HCT116 (cell line): ENCODE data around the gene SUSD3. TPM values are rescaled to one million over a fixed set of nuclear protein-coding genes. Genes with fewer than 3 reads are reported as not detected.

Source experiments
- ATAC-seq: fragments of 200-7000 bp; cut with Tn5 transposase; 2 replicates; pipeline ENCODE4 v1.9.1; 2020; ENCODE audit warnings: mild to moderate bottlenecking, moderate library complexity
- BruUV-seq: library from RNA; stranded (reverse); fragments of 400-500 nt; replicated peaks from 2 replicates; lab custom pipeline; 2021; lab: Mats Ljungman, UMichigan
- CTCF ChIA-PET: fragments of 300-600 bp; sonication (Branson Sonifier 250); formaldehyde crosslinking; loops from one replicate; lab custom pipeline; 2021; ENCODE audit warnings: antibody characterized with exemption; lab: Charles Lee
- POLR2A ChIA-PET: fragments of 300-600, 350-600 bp; sonication (Branson Sonifier 250); formaldehyde crosslinking; loops from one replicate; lab custom pipeline; 2021; ENCODE audit warnings: antibody characterized with exemption; lab: Charles Lee
- RAD21 ChIA-PET, 2 experiments: fragments of 300-600 bp; sonication (Branson Sonifier 250); formaldehyde crosslinking; loops; one replicate each; lab custom pipeline; 2023; ENCODE audit warnings: low total read pairs in 2 of 2; ENCODE audit not compliant: uncharacterized antibody in 2 of 2, unreplicated experiment in 2 of 2, low non-redundant PET in 1 of 2; lab: Charles Lee
- DNase-seq: peaks from one replicate; pipeline ENCODE4 v3.0.0-alpha.2; 2010; ENCODE audit warnings: low read depth, low spot score
- H2AFZ ChIP-seq: fragments of 200-600 bp; shearing (Covaris generic), sonication (generic); 2 replicates; pipeline ENCODE4 v1.6.1; 2017; ENCODE audit warnings: low read depth, mixed run types, mixed read lengths, antibody characterized with exemption, low read length; ENCODE audit not compliant: poor library complexity, severe bottlenecking
- H3K27ac ChIP-seq: 2 replicates; pipeline ENCODE4 v1.5.1; 2012; ENCODE audit warnings: low read depth, low read length
- H3K27me3 ChIP-seq: fragments of 200-600 bp; sonication (generic); 2 replicates; pipeline ENCODE4 v1.6.1; 2016; ENCODE audit warnings: mixed run types, low read length, mixed read lengths; ENCODE audit not compliant: insufficient read depth
- H3K36me3 ChIP-seq, 2 experiments: fragments of 200-500 bp in 1 of 2; fragments of 200-600 bp in 1 of 2; sonication (Bioruptor generic) in 1 of 2; sonication (generic) in 1 of 2; 2 replicates each; pipeline versions ENCODE4 v1.5.1 to v1.6.1; 2014 to 2016; ENCODE audit warnings: low read length in 2 of 2, inconsistent platforms in 1 of 2, mixed read lengths in 1 of 2, mixed run types in 1 of 2; ENCODE audit not compliant: insufficient read depth in 2 of 2, control insufficient read depth in 1 of 2
- H3K4me1 ChIP-seq, 2 experiments: fragments of 200-600 bp in 1 of 2; sonication (generic) in 1 of 2; 2 replicates each; pipeline versions ENCODE4 v1.5.1 to v1.6.1; 2012 to 2017; ENCODE audit warnings: low read length in 2 of 2, inconsistent platforms in 1 of 2, mild to moderate bottlenecking in 1 of 2, mixed read lengths in 1 of 2, mixed run types in 1 of 2, moderate library complexity in 1 of 2; ENCODE audit not compliant: insufficient read depth in 2 of 2, control insufficient read depth in 1 of 2
- H3K4me2 ChIP-seq: fragments of 200-600 bp; sonication (generic); 2 replicates; pipeline ENCODE4 v1.6.1; 2017; ENCODE audit warnings: mixed run types, low read length, mixed read lengths
- H3K4me3 ChIP-seq, 2 experiments: fragments of 200-600 bp in 1 of 2; sonication (generic) in 1 of 2; replicated peaks in 1 of 2; 2 replicates each; pipeline ENCODE4 v1.5.1; 2011 to 2016; ENCODE audit warnings: low read length in 2 of 2, control low read depth in 1 of 2, low read depth in 1 of 2, mild to moderate bottlenecking in 1 of 2, mixed read lengths in 1 of 2, mixed run types in 1 of 2
- H3K79me2 ChIP-seq: fragments of 200-600 bp; sonication (generic); 2 replicates; pipeline ENCODE4 v1.6.1; 2017; ENCODE audit warnings: mild to moderate bottlenecking, mixed run types, low read length, moderate library complexity, mixed read lengths; ENCODE audit not compliant: insufficient read depth
- H3K9ac ChIP-seq: fragments of 200-600 bp; sonication (generic); 2 replicates; pipeline ENCODE4 v1.6.1; 2016; ENCODE audit warnings: low read length, mixed read lengths
- H3K9me2 ChIP-seq: fragments of 200-600 bp; sonication (generic), shearing (Covaris generic); 2 replicates; pipeline ENCODE4 v1.6.1; 2017; ENCODE audit warnings: mixed run types, mild to moderate bottlenecking, moderate library complexity; ENCODE audit not compliant: insufficient read depth
- H3K9me3 ChIP-seq, 2 experiments: fragments of 200-500 bp in 1 of 2; fragments of 200-600 bp in 1 of 2; sonication (Bioruptor generic) in 1 of 2; sonication (generic) in 1 of 2; 2 replicates each; pipeline ENCODE4 v1.6.1; 2014 to 2017; ENCODE audit warnings: low read length in 2 of 2, mixed read lengths in 2 of 2, inconsistent platforms in 1 of 2, low read depth in 1 of 2, mild to moderate bottlenecking in 1 of 2, mixed run types in 1 of 2, moderate library complexity in 1 of 2; ENCODE audit not compliant: control insufficient read depth in 1 of 2, insufficient read depth in 1 of 2
- H4K20me1 ChIP-seq: fragments of 200-600 bp; sonication (generic), shearing (Covaris generic); 2 replicates; pipeline ENCODE4 v1.6.1; 2017; ENCODE audit warnings: mixed run types, mild to moderate bottlenecking, moderate library complexity; ENCODE audit not compliant: insufficient read depth
- CBX3 ChIP-seq: IDR thresholded peaks from 2 replicates; pipeline ENCODE4 v1.6.1; 2012; ENCODE audit warnings: low read depth
- CEBPB ChIP-seq: IDR thresholded peaks from 2 replicates; pipeline ENCODE4 v1.6.1; 2012; ENCODE audit warnings: low read depth
- EGR1 ChIP-seq: IDR thresholded peaks from 2 replicates; pipeline ENCODE4 v1.6.1; 2012; ENCODE audit warnings: low read depth
- ELF1 ChIP-seq: IDR thresholded peaks from 2 replicates; pipeline ENCODE4 v1.6.1; 2012; ENCODE audit warnings: low read depth, borderline replicate concordance
- EZH2 ChIP-seq: fragments of 200-600 bp; sonication (generic); IDR thresholded peaks from 2 replicates; pipeline ENCODE4 v1.6.1; 2017; ENCODE audit warnings: antibody characterized with exemption, mixed run types
- FOSL1 ChIP-seq: IDR thresholded peaks from 2 replicates; pipeline ENCODE4 v1.6.1; 2012; ENCODE audit warnings: low read depth
- JUND ChIP-seq: IDR thresholded peaks from 2 replicates; pipeline ENCODE4 v1.6.1; 2012
- POLR2A ChIP-seq: IDR thresholded peaks from 2 replicates; pipeline ENCODE4 v1.7.0; 2011; ENCODE audit warnings: borderline replicate concordance; ENCODE audit not compliant: insufficient read depth, insufficient read length; ENCODE audit errors: extremely low read depth
- POLR2AphosphoS5 ChIP-seq: IDR thresholded peaks from 2 replicates; pipeline ENCODE4 v1.6.1; 2011; ENCODE audit warnings: mild to moderate bottlenecking, low read depth, low read length, moderate library complexity
- RAD21 ChIP-seq: IDR thresholded peaks from 2 replicates; pipeline ENCODE4 v1.6.1; 2012; ENCODE audit warnings: low read depth, mild to moderate bottlenecking
- SP1 ChIP-seq: IDR thresholded peaks from 2 replicates; pipeline ENCODE4 v1.6.1; 2012; ENCODE audit warnings: low read depth
- TCF7L2 ChIP-seq: IDR thresholded peaks from 2 replicates; pipeline ENCODE4 v1.7.0; 2011; ENCODE audit warnings: borderline replicate concordance, inconsistent platforms; ENCODE audit not compliant: insufficient read depth, insufficient read length; ENCODE audit errors: extremely low read depth
- YY1 ChIP-seq: IDR thresholded peaks from 2 replicates; pipeline ENCODE4 v1.6.1; 2011; ENCODE audit warnings: low read length, low read depth, moderate library complexity, mild to moderate bottlenecking; ENCODE audit not compliant: insufficient replicate concordance; ENCODE audit errors: extremely low read depth
- ZFX ChIP-seq: fragments of 450-650 bp; IDR thresholded peaks from 2 replicates; pipeline ENCODE4 v1.6.1; 2017
- intact Hi-C: fragments of 100-400 bp; cut with micrococcal nuclease; formaldehyde crosslinking; loops from 2 replicates; pipeline ENCODE4 v1.10.0; 2022
- total RNA-seq: library from RNA; stranded (reverse); gene quantifications from one replicate; pipeline ENCODE4 v1.2.1, GENCODE V29; 2021; ENCODE audit not compliant: unreplicated experiment
- TF ChIP-seq, protein P1 (sequence below), 3 experiments: fragments of 200-600 bp in 1 of 3; sonication (generic) in 1 of 3; IDR thresholded peaks in 2 of 3; conservative IDR thresholded peaks in 1 of 3; 2 replicates each; pipeline ENCODE4 v1.5.1; 2012 to 2017; ENCODE audit warnings: low read depth in 2 of 3, low read length in 2 of 3, antibody characterized with exemption in 1 of 3, borderline replicate concordance in 1 of 3, control low read depth in 1 of 3, mild to moderate bottlenecking in 1 of 3, mixed read lengths in 1 of 3, mixed run types in 1 of 3, moderate library complexity in 1 of 3; ENCODE audit not compliant: insufficient read depth in 1 of 3
- TF ChIP-seq, protein P2 (sequence below): IDR thresholded peaks from 2 replicates; pipeline ENCODE4 v1.6.1; 2012
- TF ChIP-seq, protein P3 (sequence below): IDR thresholded peaks from 2 replicates; pipeline ENCODE4 v1.6.1; 2011; ENCODE audit warnings: mild to moderate bottlenecking, low read length, moderate library complexity; ENCODE audit not compliant: insufficient replicate concordance; ENCODE audit errors: extremely low read depth
- TF ChIP-seq, protein P4 (sequence below): IDR thresholded peaks from 2 replicates; pipeline ENCODE4 v1.6.1; 2012

Gene SUSD3
- total RNA-seq, 1 experiment from 2014 or later, result 11.3 TPM

DNA sequence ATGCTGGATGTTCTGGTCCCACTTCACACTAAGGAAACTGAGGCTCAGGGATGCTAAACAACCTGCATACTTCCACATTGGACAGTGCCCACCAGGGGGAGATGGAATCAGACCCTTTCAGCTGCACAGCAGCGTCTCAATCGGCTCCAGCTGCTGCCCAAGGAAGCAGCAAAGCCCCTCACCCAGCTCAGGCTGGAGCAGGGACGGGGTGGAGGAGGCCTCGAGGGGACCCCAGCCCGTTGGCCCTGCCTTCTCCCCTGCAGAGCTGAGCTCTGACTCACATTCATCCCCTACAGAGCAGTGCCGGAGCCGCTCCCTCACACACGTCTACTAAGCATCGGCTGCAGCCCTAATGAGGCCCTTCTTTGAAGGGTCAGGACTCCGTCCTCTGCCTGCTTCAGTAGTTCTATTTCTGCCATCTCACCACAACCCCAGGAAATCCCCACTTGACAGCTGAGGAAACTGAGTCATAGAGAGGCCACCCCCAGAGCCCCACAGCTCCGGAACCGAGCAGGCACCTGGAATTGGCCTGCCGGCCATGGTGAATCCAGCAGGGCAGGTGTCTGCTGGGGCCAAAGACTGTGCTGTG, 21.5 kb upstream of the SUSD3 start:
- ChIA-PET CTCF (no interaction called here), POLR2A (no interaction called here), RAD21 (no interaction called here)
- Histone ChIP-seq H2AFZ (no peak overlapping the region), H3K9me3 (no peaks in the 10 kb centered on the region), H4K20me1 (no peaks in the 10 kb centered on the region), H3K36me3 (no peaks in the 10 kb centered on the region), H3K27me3 (no peaks in the 10 kb centered on the region), H3K79me2 (no peaks in the 10 kb centered on the region), H3K4me1 (peaks cover 0 to 5% of the 10 kb centered on the region in 2 experiments; a peak in 1 of 4 replicates), H3K4me3 (no peak overlapping the region), H3K4me2 (no peak overlapping the region), H3K9me2 (no peaks in the 10 kb centered on the region), H3K9ac (no peak overlapping the region), H3K27ac (no peak overlapping the region)
- intact Hi-C loops, result no loop called here
- ATAC-seq, result no peak
- DNase-seq, result no peak
- TF ChIP-seq, protein P1, sequence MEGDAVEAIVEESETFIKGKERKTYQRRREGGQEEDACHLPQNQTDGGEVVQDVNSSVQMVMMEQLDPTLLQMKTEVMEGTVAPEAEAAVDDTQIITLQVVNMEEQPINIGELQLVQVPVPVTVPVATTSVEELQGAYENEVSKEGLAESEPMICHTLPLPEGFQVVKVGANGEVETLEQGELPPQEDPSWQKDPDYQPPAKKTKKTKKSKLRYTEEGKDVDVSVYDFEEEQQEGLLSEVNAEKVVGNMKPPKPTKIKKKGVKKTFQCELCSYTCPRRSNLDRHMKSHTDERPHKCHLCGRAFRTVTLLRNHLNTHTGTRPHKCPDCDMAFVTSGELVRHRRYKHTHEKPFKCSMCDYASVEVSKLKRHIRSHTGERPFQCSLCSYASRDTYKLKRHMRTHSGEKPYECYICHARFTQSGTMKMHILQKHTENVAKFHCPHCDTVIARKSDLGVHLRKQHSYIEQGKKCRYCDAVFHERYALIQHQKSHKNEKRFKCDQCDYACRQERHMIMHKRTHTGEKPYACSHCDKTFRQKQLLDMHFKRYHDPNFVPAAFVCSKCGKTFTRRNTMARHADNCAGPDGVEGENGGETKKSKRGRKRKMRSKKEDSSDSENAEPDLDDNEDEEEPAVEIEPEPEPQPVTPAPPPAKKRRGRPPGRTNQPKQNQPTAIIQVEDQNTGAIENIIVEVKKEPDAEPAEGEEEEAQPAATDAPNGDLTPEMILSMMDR (IDR thresholded peaks at IDR 0.05 in 2 of 3, conservative IDR thresholded peaks at IDR 0.05 in 1 of 3; ENCODE audit: borderline replicate concordance in 1 of 3, insufficient read depth in 1 of 3, low read depth in 2 of 3, low read length in 2 of 3), result no peak
- TF ChIP-seq, protein P2, sequence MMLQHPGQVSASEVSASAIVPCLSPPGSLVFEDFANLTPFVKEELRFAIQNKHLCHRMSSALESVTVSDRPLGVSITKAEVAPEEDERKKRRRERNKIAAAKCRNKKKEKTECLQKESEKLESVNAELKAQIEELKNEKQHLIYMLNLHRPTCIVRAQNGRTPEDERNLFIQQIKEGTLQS, result no peak
- TF ChIP-seq YY1, result no peak
- TF ChIP-seq RAD21, result no peak
- TF ChIP-seq ZFX, result no peak
- TF ChIP-seq TCF7L2, result no peak
- TF ChIP-seq EGR1, result no peak
- no peak for TF ChIP-seq ELF1
- TF ChIP-seq POLR2A, result no peak
- TF ChIP-seq SP1, result no peak
- no peak for TF ChIP-seq JUND
- TF ChIP-seq, protein P3, sequence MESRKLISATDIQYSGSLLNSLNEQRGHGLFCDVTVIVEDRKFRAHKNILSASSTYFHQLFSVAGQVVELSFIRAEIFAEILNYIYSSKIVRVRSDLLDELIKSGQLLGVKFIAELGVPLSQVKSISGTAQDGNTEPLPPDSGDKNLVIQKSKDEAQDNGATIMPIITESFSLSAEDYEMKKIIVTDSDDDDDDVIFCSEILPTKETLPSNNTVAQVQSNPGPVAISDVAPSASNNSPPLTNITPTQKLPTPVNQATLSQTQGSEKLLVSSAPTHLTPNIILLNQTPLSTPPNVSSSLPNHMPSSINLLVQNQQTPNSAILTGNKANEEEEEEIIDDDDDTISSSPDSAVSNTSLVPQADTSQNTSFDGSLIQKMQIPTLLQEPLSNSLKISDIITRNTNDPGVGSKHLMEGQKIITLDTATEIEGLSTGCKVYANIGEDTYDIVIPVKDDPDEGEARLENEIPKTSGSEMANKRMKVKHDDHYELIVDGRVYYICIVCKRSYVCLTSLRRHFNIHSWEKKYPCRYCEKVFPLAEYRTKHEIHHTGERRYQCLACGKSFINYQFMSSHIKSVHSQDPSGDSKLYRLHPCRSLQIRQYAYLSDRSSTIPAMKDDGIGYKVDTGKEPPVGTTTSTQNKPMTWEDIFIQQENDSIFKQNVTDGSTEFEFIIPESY, result no peak
- TF ChIP-seq POLR2AphosphoS5, result no peak
- TF ChIP-seq, protein P4, sequence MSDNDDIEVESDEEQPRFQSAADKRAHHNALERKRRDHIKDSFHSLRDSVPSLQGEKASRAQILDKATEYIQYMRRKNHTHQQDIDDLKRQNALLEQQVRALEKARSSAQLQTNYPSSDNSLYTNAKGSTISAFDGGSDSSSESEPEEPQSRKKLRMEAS, result no peak
- TF ChIP-seq CBX3, result no peak
- no peak for TF ChIP-seq CEBPB
- TF ChIP-seq EZH2, result no peak
- TF ChIP-seq FOSL1, result no peak
- no TSS peak for BruUV-seq
